Stromal cell of bone marrow (primary cell): Measurements from ENCODE around the gene XXYLT1.
A peak's percentile ranks its signal among the peaks of the same experiment; 100 is the strongest.
"Not testable (repeated sequence)": the region's sequence is repeated elsewhere in the genome, so short reads cannot be mapped to it uniquely, and the experiment has no call there.

ENCODE experiments used
- DNase-seq: peaks from one replicate; pipeline ENCODE4 v3.0.0-alpha.2; 2012; ENCODE audit warnings: low read depth

XXYLT1 gene

GRCh38 chr3:195207731-195208130 lies 63.2 kb downstream of the XXYLT1 start:
- no peak for DNase-seq

- no peak for DNase-seq
Observed at GRCh38 chr3:195207056-195207455, 63.9 kb downstream of the XXYLT1 start.

- no peak for DNase-seq
Observed at GRCh38 chr3:195204360-195205163, 66.4 kb downstream of the XXYLT1 start.

- DNase-seq: no peak
Observed at GRCh38 chr3:195203606-195204005, 67.4 kb downstream of the XXYLT1 start.

GRCh38 chr3:195201295-195201694 lies 69.7 kb downstream of the XXYLT1 start:
- no peak for DNase-seq

- no peak for DNase-seq
Observed at GRCh38 chr3:195200010-195200822, 70.7 kb downstream of the XXYLT1 start.

- no peak for DNase-seq
Observed at GRCh38 chr3:195198426-195199346, 72.3 kb downstream of the XXYLT1 start.

- DNase-seq: peak; percentile 68
Observed at GRCh38 chr3:195197765-195198425, 73.1 kb downstream of the XXYLT1 start.

- peak; percentile 61 for DNase-seq
Observed at GRCh38 chr3:195196266-195196665, 74.7 kb downstream of the XXYLT1 start.

GRCh38 chr3:195195321-195196209 lies 75.4 kb downstream of the XXYLT1 start:
- no peak for DNase-seq

GRCh38 chr3:195194559-195195206 lies 76.3 kb downstream of the XXYLT1 start:
- DNase-seq: no peak

GRCh38 chr3:195191580-195191979 lies 79.4 kb downstream of the XXYLT1 start:
- no peak for DNase-seq

- DNase-seq: no peak
Observed at GRCh38 chr3:195189821-195190220, 81.1 kb downstream of the XXYLT1 start.

GRCh38 chr3:195188426-195188927 lies 82.5 kb downstream of the XXYLT1 start:
- no peak for DNase-seq

GRCh38 chr3:195187609-195188425 lies 83.1 kb downstream of the XXYLT1 start:
- DNase-seq: no peak

GRCh38 chr3:195186710-195187047 lies 84.3 kb downstream of the XXYLT1 start:
- not testable (repeated sequence) for DNase-seq

GRCh38 chr3:195186041-195186709 lies 84.8 kb downstream of the XXYLT1 start:
- DNase-seq: no peak

GRCh38 chr3:195185583-195185982 lies 85.4 kb downstream of the XXYLT1 start:
- no peak for DNase-seq
